ENCODE results near the gene DEFB108B.
"Not testable (repeated sequence)": the region's sequence is repeated elsewhere in the genome, so short reads cannot be mapped to it uniquely, and the experiment has no call there.

DNA sequence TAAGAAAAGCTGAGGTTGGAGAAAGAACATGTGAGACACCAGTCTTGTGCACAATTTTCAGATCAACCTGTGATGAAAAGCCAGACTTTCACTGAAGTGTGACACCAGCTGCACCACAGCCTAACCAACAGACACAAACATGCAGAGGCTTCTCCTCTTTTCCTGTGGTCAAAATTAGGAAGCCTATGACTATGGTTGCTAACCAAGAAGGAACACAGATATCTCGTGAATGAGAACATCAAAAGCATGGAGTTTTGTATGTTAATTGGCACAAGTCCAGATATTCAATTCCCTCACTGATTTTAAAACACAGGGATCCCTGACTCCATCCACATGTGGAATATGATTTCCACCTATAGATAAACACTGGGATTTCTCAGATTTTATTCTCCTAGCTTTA, 11.5 kb upstream of the DEFB108B start:
- not testable (repeated sequence) for TF ChIP-seq POLR2AphosphoS5 (IDR thresholded peaks at IDR 0.05; ENCODE audit: insufficient read depth in 1 of 2, low read depth in 1 of 2); POLR2A (IDR thresholded peaks at IDR 0.05)
